Measurements from ENCODE around the gene ARHGEF40. TPM values are rescaled to one million over a fixed set of nuclear protein-coding genes. Genes with fewer than 3 reads are reported as not detected.

Gene ARHGEF40
- total RNA-seq, 1 experiment from 2014 or later: 71.4 TPM

DNA sequence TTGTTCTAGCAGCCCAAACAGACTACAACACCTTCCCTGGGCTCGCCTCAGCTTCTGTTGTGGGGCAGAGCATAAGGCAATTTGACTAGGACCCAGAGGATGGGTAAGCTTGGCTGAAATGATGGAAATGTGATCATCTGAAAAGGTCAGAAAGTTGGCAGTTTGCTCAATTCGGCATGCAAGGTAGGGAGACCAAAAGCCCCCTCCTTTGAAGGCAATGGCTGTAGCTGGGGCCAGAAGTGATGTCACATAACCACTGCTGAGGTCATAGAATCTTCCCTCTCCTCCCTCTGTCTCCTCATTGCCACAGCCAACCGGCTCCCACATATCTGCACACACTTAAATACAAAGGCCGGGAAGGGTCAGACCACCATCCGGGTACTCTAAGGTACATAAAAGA, 40.2 kb upstream of the ARHGEF40 start, which contains the start of gene TPPP2:
TPPP2 (plus strand) TSS at position 301 of the 400 bp plus-strand sequence. CDS start 365 bp downstream, outside the sequence.
- Histone ChIP-seq H3K56ac (ENCODE audit: insufficient read length, low read depth, low read length) (no peak within 1 kb of the TSS), H3K27ac (ENCODE audit: insufficient read length, low read depth, low read length) (no peak within 1 kb of the TSS), H4K5ac (ENCODE audit: insufficient read length, low read depth, low read length) (no peak within 1 kb of the TSS), H3K79me1 (ENCODE audit: insufficient read depth, low read depth, low read length, poor library complexity, severe bottlenecking) (no peaks in the 10 kb centered on the region), H2BK20ac (ENCODE audit: low read depth, low read length, poor library complexity, severe bottlenecking) (no peak within 1 kb of the TSS), H3K14ac (ENCODE audit: insufficient read depth, low read length) (no peak within 1 kb of the TSS), H2BK5ac (ENCODE audit: insufficient read length, low read length) (no peak within 1 kb of the TSS), H3K9ac (ENCODE audit: extremely low read depth, insufficient read length, low read length) (no peak within 1 kb of the TSS), H3T11ph (ENCODE audit: low read length) (no peak within 1 kb of the TSS), H3K4me2 (ENCODE audit: insufficient read depth, insufficient read length, low read length) (no peak within 1 kb of the TSS), H2AFZ (ENCODE audit: low read length) (no peak within 1 kb of the TSS), H2BK15ac (ENCODE audit: low read depth, low read length) (no peak within 1 kb of the TSS), H4K91ac (ENCODE audit: insufficient read length, low read depth, low read length) (no peak within 1 kb of the TSS), H2BK12ac (ENCODE audit: insufficient read length, low read depth, low read length) (no peak within 1 kb of the TSS), H3K4ac (ENCODE audit: low read depth, low read length) (no peak within 1 kb of the TSS), H3K79me2 (ENCODE audit: insufficient read depth, low read length) (no peaks in the 10 kb centered on the region), H3K27me3 (ENCODE audit: insufficient read depth, low read length) (no peaks in the 10 kb centered on the region; the same call in 1 of the 2 replicates), H2AK5ac (ENCODE audit: insufficient read length, low read length) (no peak within 1 kb of the TSS), H3K4me1 (ENCODE audit: insufficient read depth, low read length) (peaks cover 4% of the 10 kb centered on the region; the same call in 1 of the 2 replicates), H4K20me1 (ENCODE audit: control insufficient read depth, insufficient read depth, insufficient read length) (no peaks in the 10 kb centered on the region), H3K18ac (ENCODE audit: insufficient read length, low read depth, low read length) (no peak within 1 kb of the TSS), H4K8ac (replicated peaks; ENCODE audit: insufficient read length, low read depth, low read length) (no peak within 1 kb of the TSS), H3K9me3 (ENCODE audit: control insufficient read depth, low read depth, low read length) (no peaks in the 10 kb centered on the region), H2BK120ac (ENCODE audit: low read depth, low read length, poor library complexity, severe bottlenecking) (no peak within 1 kb of the TSS), H3K23me2 (ENCODE audit: insufficient read length, low read depth, low read length, poor library complexity, severe bottlenecking) (peaks cover 4% of the 10 kb centered on the region), H3K23ac (ENCODE audit: insufficient read length, low read depth, low read length) (no peak within 1 kb of the TSS)
- no CpG with 5 or more reads among the region's 5 CpGs for WGBS (ENCODE audit: extremely low coverage, insufficient read length, low lambda C conversion rate)
- no peak for DNase-seq
- H3K4me1 Mint-ChIP-seq: peaks cover 14 to 17% of the 10 kb centered on the region in 2 experiments
- TF ChIP-seq, protein P1, sequence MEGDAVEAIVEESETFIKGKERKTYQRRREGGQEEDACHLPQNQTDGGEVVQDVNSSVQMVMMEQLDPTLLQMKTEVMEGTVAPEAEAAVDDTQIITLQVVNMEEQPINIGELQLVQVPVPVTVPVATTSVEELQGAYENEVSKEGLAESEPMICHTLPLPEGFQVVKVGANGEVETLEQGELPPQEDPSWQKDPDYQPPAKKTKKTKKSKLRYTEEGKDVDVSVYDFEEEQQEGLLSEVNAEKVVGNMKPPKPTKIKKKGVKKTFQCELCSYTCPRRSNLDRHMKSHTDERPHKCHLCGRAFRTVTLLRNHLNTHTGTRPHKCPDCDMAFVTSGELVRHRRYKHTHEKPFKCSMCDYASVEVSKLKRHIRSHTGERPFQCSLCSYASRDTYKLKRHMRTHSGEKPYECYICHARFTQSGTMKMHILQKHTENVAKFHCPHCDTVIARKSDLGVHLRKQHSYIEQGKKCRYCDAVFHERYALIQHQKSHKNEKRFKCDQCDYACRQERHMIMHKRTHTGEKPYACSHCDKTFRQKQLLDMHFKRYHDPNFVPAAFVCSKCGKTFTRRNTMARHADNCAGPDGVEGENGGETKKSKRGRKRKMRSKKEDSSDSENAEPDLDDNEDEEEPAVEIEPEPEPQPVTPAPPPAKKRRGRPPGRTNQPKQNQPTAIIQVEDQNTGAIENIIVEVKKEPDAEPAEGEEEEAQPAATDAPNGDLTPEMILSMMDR (conservative IDR thresholded peaks at IDR 0.05): no peak
- peaks cover 57% of the 10 kb centered on the region for H3K27me3 Mint-ChIP-seq (ENCODE audit: low read depth)
- H3K4me3 Mint-ChIP-seq: no peak within 1 kb of the TSS
- H3K27ac Mint-ChIP-seq: no peak within 1 kb of the TSS
- no peaks in the 10 kb centered on the region for H3K36me3 Mint-ChIP-seq (ENCODE audit: insufficient read depth in 1 of 3, low read depth in 3 of 3)
- H3K9me3 Mint-ChIP-seq: no peaks in the 10 kb centered on the region
